Mucosa of rectum (tissue), 2 donors: ENCODE data around the gene HOATZ.

Experiments
- H3K27ac ChIP-seq, 2 donors: one replicate each; pipeline ENCODE4 v1.7.0; 2013; ENCODE audit warnings: inconsistent platforms in 2 of 2, low read depth in 2 of 2, low read length in 2 of 2
- H3K27me3 ChIP-seq, 2 donors: one replicate each; pipeline ENCODE4 v1.7.0; 2013; ENCODE audit warnings: low read length in 2 of 2; ENCODE audit not compliant: control insufficient read depth in 2 of 2, insufficient read depth in 2 of 2
- H3K36me3 ChIP-seq, 2 donors: one replicate each; pipeline ENCODE4 v1.7.0; 2013; ENCODE audit warnings: low read length in 2 of 2; ENCODE audit not compliant: control insufficient read depth in 2 of 2, insufficient read depth in 2 of 2
- H3K4me1 ChIP-seq, 2 donors: one replicate each; pipeline ENCODE4 v1.7.0; 2013; ENCODE audit warnings: low read length in 2 of 2, mild to moderate bottlenecking in 1 of 2; ENCODE audit not compliant: control insufficient read depth in 2 of 2, insufficient read depth in 2 of 2
- H3K4me3 ChIP-seq, 2 donors: one replicate each; pipeline ENCODE4 v1.7.0; 2013; ENCODE audit warnings: low read length in 2 of 2
- H3K9ac ChIP-seq, 2 donors: one replicate each; pipeline ENCODE4 v1.7.0; 2013; ENCODE audit warnings: low read length in 2 of 2, low read depth in 1 of 2, mild to moderate bottlenecking in 1 of 2
- H3K9me3 ChIP-seq, 2 donors: one replicate each; pipeline ENCODE4 v1.7.0; 2013; ENCODE audit warnings: low read length in 2 of 2; ENCODE audit not compliant: control insufficient read depth in 2 of 2
- donor health status: healthy.
- donor health status: Normal muscosa, but diverticular disease.

The HOATZ gene

GRCh38 chr11:111514216-111515031, at the start of gene HOATZ:
TSS of gene HOATZ (plus strand) at chr11:111514778. CDS start at chr11:111514785, 7 bp downstream.
- Histone ChIP-seq H3K27ac (no peak within 1 kb of the TSS), H3K9me3 (no peaks in the 10 kb centered on the region), H3K9ac (no peak within 1 kb of the TSS), H3K4me3 (no peak within 1 kb of the TSS), H3K27me3 (peaks cover 20 to 22% of the 10 kb centered on the region in 2 donors), H3K36me3 (no peaks in the 10 kb centered on the region), H3K4me1 (peaks cover 0 to 2% of the 10 kb centered on the region in 2 donors)

- Histone ChIP-seq H3K27ac (no peak overlapping the region), H3K4me3 (no peak overlapping the region), H3K9ac (no peak overlapping the region), H3K9me3 (no peaks in the 10 kb centered on the region), H3K27me3 (peaks cover 3% of the 10 kb centered on the region in 2 donors), H3K4me1 (no peaks in the 10 kb centered on the region), H3K36me3 (no peaks in the 10 kb centered on the region)
These were observed 49.2 kb upstream of the HOATZ start for GRCh38 chr11:111465400-111465799.

GRCh38 chr11:111466615-111467014, 48.0 kb upstream of the HOATZ start:
- Histone ChIP-seq H3K4me1 (no peaks in the 10 kb centered on the region), H3K9me3 (no peaks in the 10 kb centered on the region), H3K9ac (no peak overlapping the region), H3K27ac (no peak overlapping the region), H3K36me3 (no peaks in the 10 kb centered on the region), H3K27me3 (peaks cover 2 to 3% of the 10 kb centered on the region in 2 donors), H3K4me3 (no peak overlapping the region)

GRCh38 chr11:111469200-111469599, 45.4 kb upstream of the HOATZ start:
- Histone ChIP-seq H3K9ac (no peak overlapping the region), H3K4me1 (no peaks in the 10 kb centered on the region), H3K27me3 (peaks cover 2 to 3% of the 10 kb centered on the region in 2 donors), H3K4me3 (no peak overlapping the region), H3K27ac (no peak overlapping the region), H3K9me3 (peaks cover 0 to under 1% of the 10 kb centered on the region in 2 donors), H3K36me3 (no peaks in the 10 kb centered on the region)

GRCh38 chr11:111472228-111472627, 42.4 kb upstream of the HOATZ start:
- Histone ChIP-seq H3K27ac (no peak overlapping the region), H3K4me1 (no peaks in the 10 kb centered on the region), H3K27me3 (peaks cover 0 to 3% of the 10 kb centered on the region in 2 donors), H3K36me3 (no peaks in the 10 kb centered on the region), H3K9me3 (peaks cover 0 to 5% of the 10 kb centered on the region in 2 donors), H3K4me3 (no peak overlapping the region), H3K9ac (no peak overlapping the region)

- Histone ChIP-seq H3K27me3 (peaks cover 0 to 2% of the 10 kb centered on the region in 2 donors), H3K9me3 (peaks cover 0 to 5% of the 10 kb centered on the region in 2 donors), H3K4me1 (no peaks in the 10 kb centered on the region), H3K27ac (no peak overlapping the region), H3K4me3 (no peak overlapping the region), H3K36me3 (no peaks in the 10 kb centered on the region), H3K9ac (no peak overlapping the region)
These were observed 40.1 kb upstream of the HOATZ start for GRCh38 chr11:111474432-111474831.

- peaks cover 0 to 5% of the 10 kb centered on the region in 2 donors for H3K9me3 ChIP-seq
- no peaks in the 10 kb centered on the region for H3K4me1 ChIP-seq
- no peaks in the 10 kb centered on the region for H3K36me3 ChIP-seq
- H3K9ac ChIP-seq: no peak overlapping the region
- peaks cover 0 to 2% of the 10 kb centered on the region in 2 donors for H3K27me3 ChIP-seq
- H3K4me3 ChIP-seq: no peak overlapping the region
- H3K27ac ChIP-seq: no peak overlapping the region
These were observed 38.2 kb upstream of the HOATZ start for GRCh38 chr11:111476366-111476765.

- H3K27me3 ChIP-seq: peaks cover 0 to 2% of the 10 kb centered on the region in 2 donors
- H3K9ac ChIP-seq: no peak overlapping the region
- no peaks in the 10 kb centered on the region for H3K4me1 ChIP-seq
- H3K36me3 ChIP-seq: no peaks in the 10 kb centered on the region
- H3K9me3 ChIP-seq: peaks cover 0 to 5% of the 10 kb centered on the region in 2 donors
- H3K27ac ChIP-seq: no peak overlapping the region
- H3K4me3 ChIP-seq: no peak overlapping the region
These were observed 37.6 kb upstream of the HOATZ start for GRCh38 chr11:111476956-111477355.

- Histone ChIP-seq H3K9me3 (peaks cover 0 to 5% of the 10 kb centered on the region in 2 donors), H3K27ac (no peak overlapping the region), H3K4me3 (no peak overlapping the region), H3K27me3 (peaks cover 0 to 2% of the 10 kb centered on the region in 2 donors), H3K9ac (no peak overlapping the region), H3K36me3 (no peaks in the 10 kb centered on the region), H3K4me1 (no peaks in the 10 kb centered on the region)
These were observed 36.7 kb upstream of the HOATZ start for GRCh38 chr11:111477898-111478297.

GRCh38 chr11:111479666-111480065, 34.9 kb upstream of the HOATZ start:
- Histone ChIP-seq H3K4me1 (no peaks in the 10 kb centered on the region), H3K27ac (no peak overlapping the region), H3K27me3 (peaks cover 0 to 2% of the 10 kb centered on the region in 2 donors), H3K9ac (no peak overlapping the region), H3K36me3 (no peaks in the 10 kb centered on the region), H3K4me3 (no peak overlapping the region), H3K9me3 (peaks cover 0 to 3% of the 10 kb centered on the region in 2 donors)
